ENCODE results near the gene MSI2.

GRCh38 chr17:57633236-57633635 is 376.9 kb downstream of the MSI2 start:
- TF ChIP-seq CTCF (IDR thresholded peaks at IDR 0.05) = no peak
- no peak for TF ChIP-seq POLR2A (IDR thresholded peaks at IDR 0.05)
